ENCODE data around the gene LRFN4.
"Not testable (repeated sequence)": the region's sequence is repeated elsewhere in the genome, so short reads cannot be mapped to it uniquely, and the experiment has no call there.

The LRFN4 gene

DNA sequence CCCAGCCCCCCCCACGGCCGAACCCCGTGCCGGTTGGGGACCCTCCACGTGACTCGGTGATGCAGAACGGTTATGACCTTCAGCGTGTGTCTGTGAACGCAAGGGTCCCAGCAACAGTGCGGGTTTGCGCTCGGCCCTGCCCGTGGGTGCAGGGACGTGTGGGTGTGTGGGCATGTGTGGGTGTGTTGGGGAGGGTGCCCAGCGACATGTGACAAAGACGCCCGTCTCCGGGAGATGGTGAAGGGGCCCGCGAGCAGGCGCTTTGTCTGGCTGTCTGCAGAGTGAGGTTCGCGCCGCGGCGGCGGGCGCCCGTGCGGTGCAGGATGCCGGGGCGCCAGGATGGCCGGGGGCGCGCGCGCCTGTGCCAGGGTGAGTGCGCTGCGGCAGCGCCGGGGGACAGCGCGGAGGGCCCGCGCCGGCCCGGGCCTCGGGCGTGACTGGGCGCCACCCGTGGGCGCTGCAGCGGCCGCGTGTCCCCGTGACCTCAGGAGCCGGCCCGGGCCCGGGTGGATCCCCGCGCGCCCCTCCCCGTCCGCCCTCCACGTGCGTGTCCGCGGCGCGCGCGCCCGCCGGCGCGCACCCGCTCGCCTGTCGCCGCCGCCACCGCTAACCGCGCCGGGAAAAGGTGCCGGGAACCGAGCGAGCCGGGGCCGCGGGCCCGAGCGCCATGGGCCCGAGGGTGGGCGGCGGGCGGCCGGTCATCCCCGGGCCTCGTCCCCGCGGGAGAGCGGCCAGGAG lies at the start of gene LRFN4:
TSS of gene LRFN4 (plus strand) at position 569 of the 738 bp plus-strand sequence. CDS start 681 bp downstream, outside the sequence.
- DNase-seq = peak; percentile 96

GRCh38 chr11:66809592-66809991 lies 47.3 kb upstream of the LRFN4 start:
- no peak for DNase-seq

GRCh38 chr11:66810576-66811185 lies 46.2 kb upstream of the LRFN4 start:
- no peak for DNase-seq

DNA sequence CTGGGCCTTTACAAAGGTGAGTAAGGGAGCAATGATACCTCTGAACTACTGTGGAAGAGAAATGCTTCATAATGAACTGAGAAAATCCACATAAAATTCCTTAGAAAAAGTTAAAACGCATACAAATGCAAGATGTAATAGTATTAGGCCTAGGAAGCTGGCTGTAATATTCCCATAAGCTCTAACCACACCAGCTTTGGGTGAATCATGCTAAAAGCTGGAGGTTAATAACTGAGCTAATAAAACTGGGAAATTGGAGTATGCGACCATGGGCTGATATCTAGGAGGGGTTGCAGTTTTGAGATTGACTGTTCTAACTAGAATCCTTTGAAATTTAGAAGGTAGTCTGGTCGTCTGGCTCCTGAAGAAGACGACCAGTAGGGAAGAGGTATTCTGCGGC lies 42.2 kb upstream of the LRFN4 start:
- DNase-seq = no peak

DNA sequence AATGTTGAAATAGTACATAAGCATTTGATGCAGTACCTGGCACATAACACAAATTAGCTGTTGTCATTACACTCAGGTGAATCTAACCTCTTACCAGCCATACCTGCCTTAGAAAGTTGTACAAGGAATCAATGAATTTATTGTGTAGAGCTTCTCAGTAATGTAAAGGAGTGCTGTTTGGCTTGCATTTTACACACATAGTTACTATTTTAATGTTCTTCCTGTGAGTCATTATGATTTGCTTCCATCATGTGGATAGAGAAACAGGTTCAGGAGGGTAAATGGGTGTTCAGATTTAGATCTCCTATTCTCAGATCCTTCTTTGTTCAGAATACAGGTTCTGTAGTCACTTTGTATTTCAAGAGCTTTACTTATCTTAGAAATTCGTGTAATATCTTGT lies 41.2 kb upstream of the LRFN4 start:
- no peak for DNase-seq

DNA sequence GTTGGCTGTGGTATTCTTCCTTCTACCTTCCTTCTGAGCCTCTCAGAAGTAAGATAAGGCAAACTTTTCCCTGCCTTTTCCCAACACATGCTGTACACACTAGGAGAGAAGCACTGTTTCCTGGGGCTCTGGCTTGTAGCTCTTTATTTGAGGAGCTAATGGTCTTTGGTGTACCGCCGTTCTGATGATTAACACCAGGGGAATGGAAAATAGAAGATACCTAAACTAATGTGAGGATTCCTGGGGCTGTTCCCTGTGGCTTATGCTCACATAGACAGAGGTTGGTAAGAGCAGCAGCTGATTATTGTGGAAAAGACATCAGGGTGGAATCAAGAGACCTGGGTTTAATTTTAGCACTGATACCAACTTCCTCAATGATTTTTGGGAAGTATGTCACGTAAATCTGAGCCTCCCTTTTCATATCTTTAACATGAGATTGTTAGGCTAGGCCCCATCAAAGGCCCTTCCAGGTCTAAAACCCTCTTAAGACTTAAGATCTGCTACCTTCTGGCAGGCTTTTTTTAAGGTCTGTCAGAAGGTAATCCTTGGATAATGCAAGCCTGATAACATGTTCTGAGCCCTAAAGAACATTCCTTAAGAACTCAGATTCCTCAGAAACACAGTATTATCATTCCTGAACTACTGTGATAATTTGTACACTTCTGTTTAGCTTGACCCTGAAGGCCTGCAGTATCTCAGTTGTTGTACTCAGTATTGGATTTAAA lies 38.5 kb upstream of the LRFN4 start:
- no peak for DNase-seq

DNA sequence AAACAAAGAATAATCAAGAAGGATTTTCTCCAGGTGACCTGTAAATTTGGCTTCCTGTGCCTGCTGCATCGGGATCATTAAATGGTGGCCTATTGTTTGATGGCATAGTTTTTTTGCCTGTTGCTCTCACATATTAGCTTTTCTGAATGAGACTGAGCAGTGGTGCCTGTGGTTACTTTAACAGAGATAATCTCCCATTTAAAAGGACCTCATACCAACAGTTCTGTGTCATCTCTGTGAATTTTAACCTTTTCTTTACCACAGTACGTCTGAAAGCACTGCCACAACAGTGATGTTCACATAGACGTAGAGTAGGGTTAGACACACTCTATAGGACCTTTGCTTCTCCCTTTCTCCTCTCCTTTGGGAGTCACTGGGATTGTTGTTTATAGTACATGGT lies 36.5 kb upstream of the LRFN4 start:
- DNase-seq = no peak

DNA sequence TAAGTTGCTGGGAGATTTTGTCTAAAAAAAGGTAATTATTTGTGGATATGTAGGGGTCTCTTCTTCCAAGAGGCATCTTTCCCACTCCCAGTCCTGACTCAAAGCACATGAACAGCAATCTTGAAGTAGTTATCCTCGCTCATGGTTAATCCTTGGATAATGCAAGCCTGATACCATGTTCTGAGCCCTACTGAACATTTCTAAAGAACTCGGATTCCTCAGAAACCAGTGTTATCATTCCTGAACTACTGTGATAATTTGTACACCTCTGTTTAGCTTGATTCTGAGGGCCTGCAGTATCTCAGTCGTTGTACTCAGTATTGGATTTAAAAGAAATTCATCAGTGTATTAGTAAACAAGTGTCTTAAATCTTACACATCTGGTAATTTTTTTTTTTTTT lies 36.0 kb upstream of the LRFN4 start:
- DNase-seq = no peak

- DNase-seq = no peak
Observed at GRCh38 chr11:66823700-66824099, 33.2 kb upstream of the LRFN4 start.

- not testable (repeated sequence) for DNase-seq
Observed at GRCh38 chr11:66824573-66824972, 32.3 kb upstream of the LRFN4 start.

DNA sequence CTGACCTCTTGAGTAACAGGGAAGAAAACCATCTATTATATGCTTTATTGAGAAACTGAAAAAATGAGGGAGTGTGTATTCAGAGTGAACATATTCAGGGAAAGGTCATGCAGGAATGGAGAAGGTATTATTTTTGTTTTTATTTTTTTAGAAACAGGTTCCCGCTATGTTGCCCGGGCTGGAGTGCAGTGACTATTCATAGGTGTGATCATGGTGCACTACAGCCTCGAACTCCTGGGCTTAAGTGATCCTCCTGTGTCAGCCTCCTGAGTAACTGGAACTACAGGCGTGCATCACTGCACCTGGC lies 22.4 kb upstream of the LRFN4 start:
- no peak for DNase-seq

DNA sequence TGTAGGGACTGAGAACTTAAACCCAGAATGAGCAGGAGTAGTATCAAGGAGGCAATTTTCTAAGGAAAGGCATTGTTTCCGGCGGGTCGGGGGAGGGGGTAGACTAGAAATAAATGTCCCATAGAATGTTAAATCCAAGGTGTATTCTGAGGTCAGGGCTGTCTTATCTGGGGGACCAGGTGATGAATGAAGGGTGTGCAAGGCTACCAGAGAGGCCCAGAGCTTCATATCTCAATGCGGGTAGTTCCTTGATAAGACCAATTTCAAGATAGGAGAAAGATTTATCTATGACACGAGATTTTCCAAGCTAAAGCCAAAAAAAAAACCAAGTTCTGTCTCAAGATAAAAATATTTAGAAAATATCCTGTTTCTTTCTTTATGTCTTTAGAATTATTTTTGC lies 21.9 kb upstream of the LRFN4 start:
- no peak for DNase-seq

DNA sequence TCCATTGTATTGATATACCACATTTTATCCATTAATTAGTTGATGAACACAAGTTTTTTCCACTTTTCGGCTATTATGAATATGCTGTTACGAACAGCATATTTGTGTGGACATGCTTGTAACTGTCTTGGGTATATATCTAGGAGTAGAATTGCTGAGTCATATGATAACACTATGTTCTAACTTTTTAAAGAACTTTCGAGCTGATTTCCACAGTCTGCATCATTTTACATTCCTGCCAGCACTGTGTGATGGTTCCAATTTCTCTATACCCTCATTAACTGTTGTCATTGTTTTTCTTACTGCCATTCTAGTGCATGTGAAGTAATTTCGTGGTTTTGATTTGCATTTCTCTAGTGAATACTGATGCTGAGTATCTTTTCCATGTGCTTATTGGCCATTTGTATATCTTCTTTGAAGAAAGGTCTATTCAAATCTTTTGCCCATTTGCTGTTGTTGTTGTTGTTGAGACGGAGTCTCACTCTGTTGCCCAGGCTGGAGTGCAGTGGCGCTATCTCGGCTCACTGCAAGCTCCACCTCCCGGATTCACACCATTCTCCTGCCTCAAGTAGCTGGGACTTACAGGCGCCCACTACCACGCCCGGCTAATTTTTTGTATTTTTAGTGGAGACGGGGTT lies 21.0 kb upstream of the LRFN4 start:
- no peak for DNase-seq

DNA sequence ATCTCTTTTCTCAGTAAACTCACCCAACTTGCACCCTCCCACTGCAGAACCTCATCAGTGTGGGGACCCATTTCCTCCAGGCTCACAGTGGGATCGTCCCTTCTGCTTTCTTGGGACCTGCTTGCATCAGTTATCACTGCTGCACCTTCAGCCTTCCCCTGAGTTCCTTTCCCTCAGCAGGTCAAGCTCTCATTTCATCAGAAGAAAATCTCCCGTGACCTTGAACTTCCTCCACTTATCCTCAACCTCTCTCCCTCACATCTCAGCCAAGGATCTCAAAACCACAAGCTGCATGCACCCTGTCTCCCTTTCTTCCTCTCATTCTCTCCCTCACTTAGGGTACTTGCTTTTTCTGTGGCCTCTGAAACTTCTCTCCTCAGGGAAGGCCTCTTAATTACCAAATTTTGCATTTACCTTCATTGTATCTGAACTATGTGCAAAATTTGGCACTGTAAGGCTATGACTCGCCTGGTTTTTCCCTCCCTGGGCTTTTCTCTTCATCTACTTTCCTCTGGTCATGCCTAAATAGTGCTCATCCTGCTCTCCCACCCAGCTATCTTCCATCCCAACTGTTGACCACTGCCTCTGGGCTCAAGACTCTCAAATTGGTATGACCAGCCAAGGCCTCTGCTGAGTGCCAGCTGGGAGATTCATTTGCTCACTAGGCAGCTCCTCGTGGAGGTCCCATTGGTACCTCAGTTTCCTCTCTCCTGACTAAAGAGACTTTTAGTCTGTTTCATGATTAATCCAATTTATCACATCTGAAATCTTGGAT lies 16.4 kb upstream of the LRFN4 start:
- DNase-seq = no peak

DNA sequence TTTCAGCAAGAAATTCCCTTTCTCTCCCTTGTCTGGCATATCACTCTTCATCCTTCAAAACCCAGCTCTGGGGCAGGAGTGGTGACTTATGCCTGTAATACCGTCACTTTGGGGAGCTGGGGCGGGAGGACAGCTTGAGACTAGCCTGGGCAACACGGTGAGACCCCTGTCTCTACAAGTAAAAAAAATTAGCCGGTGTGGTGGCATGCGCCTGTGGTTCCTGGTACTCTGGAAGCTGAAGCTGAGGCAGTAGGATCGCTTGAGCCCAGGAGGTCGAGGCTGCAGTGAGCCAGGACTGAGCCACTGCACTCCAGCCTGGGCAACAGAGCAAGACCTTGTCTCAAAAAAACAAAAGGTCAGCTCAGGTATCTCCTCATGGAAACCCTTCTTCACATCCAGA lies 15.0 kb upstream of the LRFN4 start:
- DNase-seq = no peak

GRCh38 chr11:66842501-66842895 lies 14.4 kb upstream of the LRFN4 start:
- peak; percentile 38 for DNase-seq

DNA sequence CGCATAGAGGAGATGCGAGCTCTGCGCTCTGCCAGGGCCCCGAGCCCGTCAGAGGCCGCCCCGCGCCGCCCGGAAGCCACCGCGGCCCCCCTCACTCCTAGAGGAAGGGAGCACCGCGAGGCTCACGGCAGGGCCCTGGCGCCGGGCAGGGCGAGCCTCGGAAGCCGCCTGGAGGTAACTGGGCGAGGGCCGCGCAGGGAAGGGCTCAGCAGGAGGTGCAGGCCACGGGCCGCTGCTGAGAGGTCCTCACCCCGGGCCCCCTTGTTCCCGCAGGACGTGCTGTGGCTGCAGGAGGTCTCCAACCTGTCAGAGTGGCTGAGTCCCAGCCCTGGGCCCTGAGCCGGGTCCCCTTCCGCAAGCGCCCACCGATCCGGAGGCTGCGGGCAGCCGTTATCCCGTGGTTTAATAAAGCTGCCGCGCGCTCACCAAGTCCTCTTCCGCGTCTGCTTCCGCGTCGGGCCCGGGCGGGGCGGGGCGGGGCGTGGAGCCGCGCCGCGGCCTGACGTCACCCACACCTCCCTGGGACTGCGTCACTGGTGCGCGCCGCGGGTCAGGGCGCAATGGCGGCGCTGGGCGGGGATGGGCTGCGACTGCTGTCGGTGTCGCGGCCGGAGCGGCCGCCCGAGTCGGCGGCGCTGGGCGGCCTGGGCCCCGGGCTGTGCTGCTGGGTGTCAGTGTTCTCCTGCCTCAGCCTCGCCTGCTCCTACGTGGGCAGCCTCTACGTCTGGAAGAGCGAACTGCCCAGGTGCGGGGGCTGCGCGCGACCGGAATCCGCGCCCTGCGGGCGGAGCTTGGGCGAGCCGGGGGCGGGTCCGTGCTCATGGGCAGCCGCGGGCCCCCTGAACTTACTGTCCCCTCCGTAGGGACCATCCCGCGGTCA lies 13.7 kb upstream of the LRFN4 start, which contains the start of gene RCE1:
TSS of gene RCE1 (plus strand) at position 546 of the 880 bp plus-strand sequence. CDS start at position 561, 15 bp downstream.
- peak; percentile 98 for DNase-seq

- no peak for DNase-seq
Observed at GRCh38 chr11:66843776-66844495, 12.9 kb upstream of the LRFN4 start.

- DNase-seq = no peak
Observed at GRCh38 chr11:66844496-66845142, 12.2 kb upstream of the LRFN4 start.

- no peak for DNase-seq
Observed at GRCh38 chr11:66845143-66845875, 11.6 kb upstream of the LRFN4 start.

Measured in 8988T (cell line).